Activated CD8-positive, alpha-beta T cell treated with anti-CD3 and anti-CD28 coated beads for 36 hours (primary cell): Measurements from ENCODE around the gene DHX57. TPM values are rescaled to one million over a fixed set of nuclear protein-coding genes. Genes with fewer than 3 reads are reported as not detected.

ENCODE experiments used
- ATAC-seq: fragments of 200-7000 bp; cut with Tn5 transposase; one replicate; pipeline ENCODE4 v1.10.0; 2021; ENCODE audit warnings: mild to moderate bottlenecking, moderate library complexity
- CTCF ChIA-PET: fragments of 350-600 bp; sonication (Branson Sonifier 250); formaldehyde crosslinking; loops from one replicate; lab custom pipeline; 2021; ENCODE audit warnings: antibody characterized with exemption; lab: Charles Lee
- POLR2A ChIA-PET: fragments of 350-600 bp; sonication (Branson Sonifier 250); formaldehyde crosslinking; loops from one replicate; lab custom pipeline; 2021; ENCODE audit warnings: antibody characterized with exemption; lab: Charles Lee
- DNase-seq: peaks from one replicate; pipeline ENCODE4 v3.0.0-alpha.2; 2020
- H3K27ac Mint-ChIP-seq: one replicate; pipeline ENCODE4 v1.8.0; 2021; ENCODE audit warnings: mild to moderate bottlenecking, mixed read lengths
- H3K27me3 Mint-ChIP-seq: one replicate; pipeline ENCODE4 v1.8.0; 2021; ENCODE audit warnings: mixed read lengths
- H3K36me3 Mint-ChIP-seq: one replicate; pipeline ENCODE4 v1.8.0; 2021; ENCODE audit warnings: low read depth, mixed read lengths
- H3K4me1 Mint-ChIP-seq: one replicate; pipeline ENCODE4 v1.8.0; 2021; ENCODE audit warnings: low read depth, mixed read lengths
- H3K4me3 Mint-ChIP-seq: one replicate; pipeline ENCODE4 v1.8.0; 2021; ENCODE audit warnings: mild to moderate bottlenecking, moderate library complexity, mixed read lengths
- H3K9me3 Mint-ChIP-seq: one replicate; pipeline ENCODE4 v1.8.0; 2021; ENCODE audit warnings: mixed read lengths
- CTCF ChIP-seq: fragments of 200-600 bp; IDR thresholded peaks from one replicate; pipeline ENCODE4 v1.8.0; 2022; ENCODE audit warnings: antibody characterized with exemption, mild to moderate bottlenecking
- intact Hi-C: fragments of 100-400 bp; cut with micrococcal nuclease; formaldehyde crosslinking; loops from one replicate; pipeline ENCODE4 v1.10.0; 2022
- total RNA-seq, 2 experiments: library from RNA; stranded (reverse); gene quantifications; one replicate each; pipeline ENCODE4 v1.2.3, GENCODE V29; 2021

DHX57 gene
- total RNA-seq, 2 experiments from 2014 or later = 12.9 to 15.2 TPM

GRCh38 chr2:38748391-38748790 is 127.3 kb downstream of the DHX57 start:
- intact Hi-C loops = loop anchor here (10.0 kb wide), 1 partner anchor 434 kb away; no protein-coding TSS in a partner anchor
- POLR2A ChIA-PET = interaction anchor here (1.1 to 12.8 kb wide), 10 partner anchors 7 to 372 kb away, joined by 3 to 209 read pairs (median 5); partner anchors contain the start of genes GALM and HNRNPLL

GRCh38 chr2:38747819-38748218 is 127.9 kb downstream of the DHX57 start:
- ChIA-PET POLR2A (interaction anchor here (0.6 to 12.8 kb wide), 12 partner anchors 6 to 970 kb away, joined by 3 to 209 read pairs (median 5); partner anchors contain the start of genes GALM and HNRNPLL), CTCF (interaction anchor here (1.1 kb wide), 1 partner anchor 145 kb away, joined by 3 read pairs; the partner anchor contains the start of gene HNRNPLL)
- Mint-ChIP-seq H3K27ac (peak overlapping the region; percentile 79), H3K27me3 (peaks cover 3% of the 10 kb centered on the region), H3K4me3 (peak overlapping the region; percentile 95), H3K4me1 (peaks cover 66% of the 10 kb centered on the region), H3K9me3 (no peaks in the 10 kb centered on the region), H3K36me3 (peaks cover 81% of the 10 kb centered on the region)
- intact Hi-C loops = loop anchor here (10.0 kb wide), 1 partner anchor 433 kb away; no protein-coding TSS in a partner anchor
- DNase-seq (no peak), ATAC-seq (no peak)
- TF ChIP-seq CTCF = no peak

More at GRCh38 chr2:38748391-38748790, 127.3 kb downstream of the DHX57 start:
- no peak for ATAC-seq
- H3K27me3 Mint-ChIP-seq = peaks cover 3% of the 10 kb centered on the region
- no peak for TF ChIP-seq CTCF
- peak overlapping the region; percentile 95 for H3K4me3 Mint-ChIP-seq
- H3K4me1 Mint-ChIP-seq = peaks cover 64% of the 10 kb centered on the region
- CTCF ChIA-PET = interaction anchor here (1.1 to 1.3 kb wide), 2 partner anchors 145 to 167 kb away, joined by 3 read pairs; partner anchors contain the start of gene HNRNPLL
- peak overlapping the region; percentile 79 for H3K27ac Mint-ChIP-seq
- H3K36me3 Mint-ChIP-seq = peaks cover 77% of the 10 kb centered on the region
- H3K9me3 Mint-ChIP-seq = no peaks in the 10 kb centered on the region
- no peak for DNase-seq

Other genes starting within 250 kb of the DHX57 start
- gene GALM, start 209.8 kb downstream of the DHX57 start, total RNA-seq = 10 to 100 TPM; 38.3 to 40.6 TPM
- gene SRSF7, start 124.6 kb downstream of the DHX57 start, total RNA-seq = 100 to 1,000 TPM; 320 to 333 TPM
- 10 to 100 TPM; 30.2 to 33.4 TPM for gene GEMIN6, start 97.7 kb downstream of the DHX57 start, total RNA-seq
- 1 to 10 TPM; 5.0 to 6.6 TPM for gene MORN2, start within 50 bp of the DHX57 start, total RNA-seq
- gene ARHGEF33, start 13.9 kb upstream of the DHX57 start, total RNA-seq = not detected
- gene SOS1, start 245.1 kb upstream of the DHX57 start, total RNA-seq = 10 to 100 TPM; 43.6 to 56.8 TPM